ENCODE results near the gene ZFP3. TPM values are rescaled to one million over a fixed set of nuclear protein-coding genes. Genes with fewer than 3 reads are reported as not detected.
"Not testable (repeated sequence)": the region's sequence is repeated elsewhere in the genome, so short reads cannot be mapped to it uniquely, and the experiment has no call there.

The ZFP3 gene
- total RNA-seq, 3 donors from 2014 or later (not counting 1 experiment from before 2014, with no cell fraction given), result 3.8 to 7.2 (median 5.1) TPM

DNA sequence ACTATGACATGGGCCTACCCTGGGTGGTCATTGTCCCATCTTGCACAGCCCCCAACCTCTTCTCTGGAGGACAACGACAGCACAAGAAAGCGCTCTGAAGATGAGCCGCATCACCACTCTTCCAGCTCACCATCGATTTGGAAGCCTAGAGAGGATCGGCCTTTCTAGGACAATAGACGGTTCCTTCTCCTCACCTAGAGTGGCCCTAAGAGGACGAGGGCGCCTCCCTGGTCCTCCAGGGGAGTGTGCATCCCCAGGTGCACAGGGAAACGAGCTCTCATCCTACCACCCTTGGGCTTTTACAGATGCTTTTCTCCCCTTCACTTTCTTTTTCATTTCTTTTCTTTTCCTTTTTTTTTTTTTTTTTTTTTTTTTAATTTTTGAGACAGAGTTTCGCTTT lies 22.7 kb upstream of the ZFP3 start:
- no peaks in the 10 kb centered on the region for H3K27me3 Mint-ChIP-seq (ENCODE audit: low read depth in 2 of 2)
- Histone ChIP-seq H3K4me1 (ENCODE audit: control insufficient read depth, insufficient read depth, low read length) (no peaks in the 10 kb centered on the region), H3K36me3 (ENCODE audit: control insufficient read depth, insufficient read depth, low read length) (no peaks in the 10 kb centered on the region), H3K4me3 (ENCODE audit: low read length) (no peak overlapping the region), H3K27me3 (ENCODE audit: control insufficient read depth, insufficient read depth, low read length) (no peaks in the 10 kb centered on the region), H3K9me3 (ENCODE audit: control insufficient read depth, insufficient read depth, low read length) (no peaks in the 10 kb centered on the region), H3K27ac (ENCODE audit: low read length) (no peak overlapping the region)
- H3K9me3 Mint-ChIP-seq, result no peaks in the 10 kb centered on the region
- intact Hi-C loops (cut with micrococcal nuclease), result no loop called here
- H3K27ac Mint-ChIP-seq, result no peak overlapping the region
- H3K4me3 Mint-ChIP-seq, result no peak overlapping the region
- ATAC-seq, result no peak
- no peaks in the 10 kb centered on the region for H3K36me3 Mint-ChIP-seq
- no peak for DNase-seq
- TF ChIP-seq, protein P1, sequence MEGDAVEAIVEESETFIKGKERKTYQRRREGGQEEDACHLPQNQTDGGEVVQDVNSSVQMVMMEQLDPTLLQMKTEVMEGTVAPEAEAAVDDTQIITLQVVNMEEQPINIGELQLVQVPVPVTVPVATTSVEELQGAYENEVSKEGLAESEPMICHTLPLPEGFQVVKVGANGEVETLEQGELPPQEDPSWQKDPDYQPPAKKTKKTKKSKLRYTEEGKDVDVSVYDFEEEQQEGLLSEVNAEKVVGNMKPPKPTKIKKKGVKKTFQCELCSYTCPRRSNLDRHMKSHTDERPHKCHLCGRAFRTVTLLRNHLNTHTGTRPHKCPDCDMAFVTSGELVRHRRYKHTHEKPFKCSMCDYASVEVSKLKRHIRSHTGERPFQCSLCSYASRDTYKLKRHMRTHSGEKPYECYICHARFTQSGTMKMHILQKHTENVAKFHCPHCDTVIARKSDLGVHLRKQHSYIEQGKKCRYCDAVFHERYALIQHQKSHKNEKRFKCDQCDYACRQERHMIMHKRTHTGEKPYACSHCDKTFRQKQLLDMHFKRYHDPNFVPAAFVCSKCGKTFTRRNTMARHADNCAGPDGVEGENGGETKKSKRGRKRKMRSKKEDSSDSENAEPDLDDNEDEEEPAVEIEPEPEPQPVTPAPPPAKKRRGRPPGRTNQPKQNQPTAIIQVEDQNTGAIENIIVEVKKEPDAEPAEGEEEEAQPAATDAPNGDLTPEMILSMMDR (IDR thresholded peaks at IDR 0.05), result no peak
- 92% methylated on average over 10 of the region's 10 CpGs for WGBS (ENCODE audit: insufficient coverage)
- no peaks in the 10 kb centered on the region for H3K4me1 Mint-ChIP-seq

DNA sequence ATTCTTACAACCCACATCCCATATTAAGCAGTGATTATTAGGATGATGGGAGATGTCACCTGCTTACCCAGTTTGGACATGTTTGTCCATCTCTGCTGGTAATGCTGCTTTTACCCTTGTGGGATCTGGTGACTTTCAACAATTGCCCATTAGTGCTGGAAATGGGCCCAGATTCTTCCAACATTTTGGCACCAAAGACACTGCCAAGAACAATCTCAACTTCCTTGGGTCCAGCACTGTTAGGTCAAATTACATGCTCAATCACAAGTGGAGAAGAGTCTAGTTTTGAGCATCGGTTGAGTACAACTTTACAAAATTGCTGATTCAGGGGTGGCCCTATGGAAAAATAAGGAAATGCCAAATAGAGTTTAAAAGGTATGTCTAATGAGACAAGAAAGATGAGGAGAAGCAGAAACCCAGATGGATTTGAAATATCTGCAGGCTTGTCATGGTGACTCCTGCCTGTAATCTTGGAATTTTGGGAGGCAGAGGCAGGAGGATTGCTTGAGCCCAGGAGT lies 13.0 kb upstream of the ZFP3 start:
- no peak overlapping the region for H3K4me3 Mint-ChIP-seq
- no peaks in the 10 kb centered on the region for H3K27me3 ChIP-seq (ENCODE audit: control insufficient read depth, insufficient read depth, low read length)
- peaks cover 0 to 11% of the 10 kb centered on the region in 2 donors for H3K27me3 Mint-ChIP-seq (ENCODE audit: low read depth in 2 of 2)
- intact Hi-C loops (cut with micrococcal nuclease), result no loop called here
- no peaks in the 10 kb centered on the region for H3K36me3 Mint-ChIP-seq
- no peaks in the 10 kb centered on the region for H3K9me3 Mint-ChIP-seq
- H3K27ac Mint-ChIP-seq, result no peak overlapping the region
- no peak overlapping the region for H3K4me3 ChIP-seq (ENCODE audit: low read length)
- 83% methylated on average over 1 of the region's 1 CpG for WGBS (ENCODE audit: insufficient coverage)
- peaks cover 3% of the 10 kb centered on the region for H3K4me1 ChIP-seq (ENCODE audit: control insufficient read depth, insufficient read depth, low read length)
- ATAC-seq (no peak), DNase-seq (no peak)
- TF ChIP-seq, protein P1 (IDR thresholded peaks at IDR 0.05), result no peak
- H3K9me3 ChIP-seq (ENCODE audit: control insufficient read depth, insufficient read depth, low read length), result no peaks in the 10 kb centered on the region
- no peak overlapping the region for H3K27ac ChIP-seq (ENCODE audit: low read length)
- H3K36me3 ChIP-seq (ENCODE audit: control insufficient read depth, insufficient read depth, low read length), result no peaks in the 10 kb centered on the region
- H3K4me1 Mint-ChIP-seq, result no peaks in the 10 kb centered on the region

DNA sequence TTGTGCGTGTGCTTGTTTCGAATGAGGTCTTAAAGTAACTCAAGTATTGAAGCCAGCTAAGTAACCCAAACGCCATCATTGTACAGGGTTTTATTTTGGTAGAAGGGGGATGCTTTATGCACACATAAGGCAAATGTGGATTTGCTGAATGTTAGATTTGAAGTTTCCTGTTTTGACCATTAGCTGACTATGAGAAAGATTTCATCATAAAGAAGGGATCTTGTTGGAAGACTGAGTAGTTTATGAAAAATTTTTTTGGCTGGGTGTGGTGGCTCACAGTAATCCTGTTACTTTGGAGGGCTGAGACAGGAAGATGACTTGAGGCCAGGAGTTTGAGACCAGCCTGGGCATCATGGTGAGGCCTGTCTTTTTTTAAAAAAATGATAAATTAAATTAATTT lies 10.0 kb upstream of the ZFP3 start:
- no peaks in the 10 kb centered on the region for H3K9me3 ChIP-seq (ENCODE audit: control insufficient read depth, insufficient read depth, low read length)
- TF ChIP-seq, protein P1 (IDR thresholded peaks at IDR 0.05), result no peak

DNA sequence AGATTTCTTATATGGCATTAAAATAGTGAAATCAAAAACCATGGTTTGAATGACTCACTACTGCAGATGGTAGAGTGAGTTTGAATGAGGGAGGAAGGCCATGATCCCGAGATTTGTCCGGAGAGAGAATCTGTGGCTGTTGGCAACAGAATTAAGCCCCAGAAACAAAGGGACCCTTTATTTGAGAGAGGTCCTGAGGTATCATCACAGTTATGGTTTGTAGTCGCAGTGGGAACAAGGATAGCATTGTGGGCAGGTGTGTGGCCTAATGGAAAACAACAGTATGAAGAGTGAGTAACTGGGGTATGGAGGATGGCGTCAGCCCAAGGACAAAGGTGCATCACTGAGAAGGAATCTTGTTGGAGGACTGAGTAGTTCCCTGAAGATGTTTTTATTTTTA lies 8.5 kb upstream of the ZFP3 start:
- DNase-seq (no peak), ATAC-seq (no peak)
- no peaks in the 10 kb centered on the region for H3K9me3 Mint-ChIP-seq
- no peak overlapping the region for H3K27ac ChIP-seq (ENCODE audit: low read length)
- intact Hi-C loops (cut with micrococcal nuclease), result no loop called here
- TF ChIP-seq, protein P1 (IDR thresholded peaks at IDR 0.05), result no peak
- H3K27ac Mint-ChIP-seq, result no peak overlapping the region
- H3K4me3 Mint-ChIP-seq, result no peak overlapping the region
- H3K36me3 Mint-ChIP-seq, result no peaks in the 10 kb centered on the region
- peaks cover 0 to 16% of the 10 kb centered on the region in 2 donors for H3K27me3 Mint-ChIP-seq (ENCODE audit: low read depth in 2 of 2)
- H3K4me1 ChIP-seq (ENCODE audit: control insufficient read depth, insufficient read depth, low read length), result no peaks in the 10 kb centered on the region
- H3K4me1 Mint-ChIP-seq, result no peaks in the 10 kb centered on the region
- WGBS (ENCODE audit: insufficient coverage), result 93% methylated on average over 4 of the region's 4 CpGs
- H3K4me3 ChIP-seq (ENCODE audit: low read length), result no peak overlapping the region
- no peaks in the 10 kb centered on the region for H3K27me3 ChIP-seq (ENCODE audit: control insufficient read depth, insufficient read depth, low read length)
- no peaks in the 10 kb centered on the region for H3K9me3 ChIP-seq (ENCODE audit: control insufficient read depth, insufficient read depth, low read length)
- no peaks in the 10 kb centered on the region for H3K36me3 ChIP-seq (ENCODE audit: control insufficient read depth, insufficient read depth, low read length)

More for the DNA sequence above, 10.0 kb upstream of the ZFP3 start:
- DNase-seq (no peak), ATAC-seq (no peak)
- Mint-ChIP-seq H3K4me1 (no peaks in the 10 kb centered on the region), H3K4me3 (no peak overlapping the region), H3K27me3 (ENCODE audit: low read depth in 2 of 2) (peaks cover 0 to 16% of the 10 kb centered on the region in 2 donors), H3K27ac (no peak overlapping the region), H3K36me3 (no peaks in the 10 kb centered on the region), H3K9me3 (no peaks in the 10 kb centered on the region)
- WGBS (ENCODE audit: insufficient coverage), result 93% methylated on average over 3 of the region's 3 CpGs
- H3K27ac ChIP-seq (ENCODE audit: low read length), result no peak overlapping the region
- H3K36me3 ChIP-seq (ENCODE audit: control insufficient read depth, insufficient read depth, low read length), result no peaks in the 10 kb centered on the region
- intact Hi-C loops (cut with micrococcal nuclease), result no loop called here
- no peak overlapping the region for H3K4me3 ChIP-seq (ENCODE audit: low read length)
- H3K4me1 ChIP-seq (ENCODE audit: control insufficient read depth, insufficient read depth, low read length), result no peaks in the 10 kb centered on the region
- H3K27me3 ChIP-seq (ENCODE audit: control insufficient read depth, insufficient read depth, low read length), result no peaks in the 10 kb centered on the region

DNA sequence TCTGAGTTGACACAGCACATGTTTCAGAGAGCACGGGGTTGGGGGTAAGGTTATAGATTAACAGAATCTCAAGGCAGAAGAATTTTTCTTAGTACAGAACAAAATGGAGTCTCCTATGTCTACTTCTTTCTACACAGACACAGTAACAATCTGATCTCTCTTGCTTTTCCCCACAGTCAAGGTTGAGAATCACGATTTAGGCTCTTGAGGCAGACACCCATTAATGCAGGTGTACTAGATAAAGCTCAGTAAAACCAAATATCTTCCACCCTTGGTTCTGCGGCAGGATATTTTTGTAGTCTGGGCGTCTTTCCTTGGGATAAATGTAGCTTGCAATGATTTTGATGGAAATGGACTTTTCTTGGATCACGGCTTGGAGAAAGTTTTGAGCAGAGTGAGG lies 2.8 kb upstream of the ZFP3 start:
- H3K4me1 Mint-ChIP-seq, result peaks cover 21 to 22% of the 10 kb centered on the region in 2 donors
- H3K27me3 Mint-ChIP-seq (ENCODE audit: low read depth in 2 of 2); H3K27ac ChIP-seq (ENCODE audit: low read length); H3K36me3 ChIP-seq (ENCODE audit: control insufficient read depth, insufficient read depth, low read length); H3K4me3 ChIP-seq (ENCODE audit: low read length); H3K4me3 Mint-ChIP-seq; DNase-seq; H3K9me3 ChIP-seq (ENCODE audit: control insufficient read depth, insufficient read depth, low read length); H3K27me3 ChIP-seq (ENCODE audit: control insufficient read depth, insufficient read depth, low read length); intact Hi-C loops (cut with micrococcal nuclease); H3K27ac Mint-ChIP-seq; H3K36me3 Mint-ChIP-seq; H3K9me3 Mint-ChIP-seq; ATAC-seq: not testable (repeated sequence)
- peaks cover 17% of the 10 kb centered on the region for H3K4me1 ChIP-seq (ENCODE audit: control insufficient read depth, insufficient read depth, low read length)
- WGBS (ENCODE audit: insufficient coverage), result 92% methylated on average over 4 of the region's 5 CpGs
